Liver (tissue), 9 donors: Measurements from ENCODE around the gene SLC30A1. TPM values are rescaled to one million over a fixed set of nuclear protein-coding genes. Genes with fewer than 3 reads are reported as not detected.

ENCODE experiments used
- DNase-seq: peaks from one replicate; pipeline ENCODE4 v3.0.0-alpha.2; 2017; ENCODE audit warnings: low spot score
- H3K27ac ChIP-seq, 2 donors: one replicate each; pipeline ENCODE4 v1.7.0; 2013; ENCODE audit warnings: inconsistent platforms in 2 of 2, low read length in 2 of 2, control low read depth in 1 of 2, low read depth in 1 of 2, mild to moderate bottlenecking in 1 of 2
- H3K27me3 ChIP-seq, 4 donors: one replicate each; pipeline versions ENCODE4 v1.6.1 to v1.7.0; 2013; ENCODE audit warnings: low read length in 3 of 4, inconsistent platforms in 1 of 4, mild to moderate bottlenecking in 1 of 4, moderate library complexity in 1 of 4; ENCODE audit not compliant: control insufficient read depth in 4 of 4, insufficient read depth in 4 of 4
- H3K36me3 ChIP-seq, 4 donors: one replicate each; pipeline versions ENCODE4 v1.6.1 to v1.7.0; 2013; ENCODE audit warnings: low read length in 3 of 4, mild to moderate bottlenecking in 3 of 4, low read depth in 1 of 4, moderate library complexity in 1 of 4; ENCODE audit not compliant: control insufficient read depth in 4 of 4, insufficient read depth in 3 of 4
- H3K4me1 ChIP-seq, 4 donors: one replicate each; pipeline versions ENCODE4 v1.6.1 to v1.7.0; 2013; ENCODE audit warnings: low read length in 3 of 4, mild to moderate bottlenecking in 3 of 4, moderate library complexity in 1 of 4; ENCODE audit not compliant: control insufficient read depth in 4 of 4, insufficient read depth in 4 of 4
- H3K4me3 ChIP-seq, 3 donors: one replicate each; pipeline versions ENCODE4 v1.6.1 to v1.7.0; 2013; ENCODE audit warnings: low read length in 3 of 3, control low read depth in 1 of 3, low read depth in 1 of 3, mild to moderate bottlenecking in 1 of 3
- H3K9ac ChIP-seq, 2 donors: one replicate each; pipeline ENCODE4 v1.7.0; 2013; ENCODE audit warnings: low read length in 2 of 2, mild to moderate bottlenecking in 2 of 2, moderate library complexity in 2 of 2, control low read depth in 1 of 2, low read depth in 1 of 2
- H3K9me3 ChIP-seq, 4 donors: one replicate each; pipeline versions ENCODE4 v1.6.1 to v1.7.0; 2013; ENCODE audit warnings: low read length in 3 of 4; ENCODE audit not compliant: control insufficient read depth in 4 of 4
- FOXA2 ChIP-seq: IDR thresholded peaks from 2 replicates; pipeline ENCODE4 v1.6.1; 2016; ENCODE audit warnings: antibody characterized with exemption
- HNF4A ChIP-seq, 2 donors: conservative IDR thresholded peaks; 2 replicates each; pipeline ENCODE4 v1.6.1; 2016; ENCODE audit warnings: antibody characterized with exemption in 2 of 2, mild to moderate bottlenecking in 2 of 2
- JUND ChIP-seq, 2 donors: IDR thresholded peaks; 2 replicates each; pipeline ENCODE4 v1.6.1; 2016; ENCODE audit warnings: antibody characterized with exemption in 2 of 2
- RAD21 ChIP-seq, 2 donors: IDR thresholded peaks; 2 replicates each; pipeline ENCODE4 v1.6.1; 2016; ENCODE audit warnings: antibody characterized with exemption in 2 of 2, mild to moderate bottlenecking in 2 of 2
- RXRA ChIP-seq, 2 donors: IDR thresholded peaks; 2 replicates each; pipeline ENCODE4 v1.6.1; 2017 to 2018; ENCODE audit warnings: antibody characterized with exemption in 2 of 2, mild to moderate bottlenecking in 1 of 2
- SP1 ChIP-seq: IDR thresholded peaks from 2 replicates; pipeline ENCODE4 v1.6.1; 2018; ENCODE audit warnings: antibody characterized with exemption, mild to moderate bottlenecking
- WGBS: extraction: QIAGEN DNeasy Blood & Tissue Kit; methylation state at CpG from one replicate; pipeline ENCODE4 v1.1.7; 2013; 5-methylcytosine and 5-hydroxymethylcytosine counted together
- polyA plus RNA-seq, 2 donors: library from polyadenylated mRNA; stranded (reverse) in 1 of 2; unstranded in 1 of 2; fragments of 200-250 nt in 1 of 2; fragments of >200 nt in 1 of 2; fragmentation: Nextera tagmentation in 1 of 2; extraction: Ambion mirVana in 1 of 2; gene quantifications; one replicate each; pipeline versions ENCODE4 v1.2.1 to v1.2.3, GENCODE V29; 2013 to 2015
- total RNA-seq, 2 donors: library from RNA; depleted of rRNA; stranded (reverse); fragments of >200 nt; gene quantifications; one replicate each; pipeline ENCODE4 v1.2.3, GENCODE V29; 2014
- TF ChIP-seq, protein P1 (sequence below): IDR thresholded peaks from 2 replicates; pipeline ENCODE4 v1.6.1; 2016; ENCODE audit warnings: antibody characterized with exemption, mild to moderate bottlenecking
- TF ChIP-seq, protein P2 (sequence below): IDR thresholded peaks from 2 replicates; pipeline ENCODE4 v1.6.1; 2016; ENCODE audit warnings: antibody characterized with exemption
- donor health status: healthy.
- donor health status: healthy.
- donor health status: healthy.
- donor health status: healthy.
- donor health status: healthy.

SLC30A1 gene
- total and polyA plus RNA-seq, 4 donors, result 14.9 to 83.3 (median 39.4) TPM

DNA sequence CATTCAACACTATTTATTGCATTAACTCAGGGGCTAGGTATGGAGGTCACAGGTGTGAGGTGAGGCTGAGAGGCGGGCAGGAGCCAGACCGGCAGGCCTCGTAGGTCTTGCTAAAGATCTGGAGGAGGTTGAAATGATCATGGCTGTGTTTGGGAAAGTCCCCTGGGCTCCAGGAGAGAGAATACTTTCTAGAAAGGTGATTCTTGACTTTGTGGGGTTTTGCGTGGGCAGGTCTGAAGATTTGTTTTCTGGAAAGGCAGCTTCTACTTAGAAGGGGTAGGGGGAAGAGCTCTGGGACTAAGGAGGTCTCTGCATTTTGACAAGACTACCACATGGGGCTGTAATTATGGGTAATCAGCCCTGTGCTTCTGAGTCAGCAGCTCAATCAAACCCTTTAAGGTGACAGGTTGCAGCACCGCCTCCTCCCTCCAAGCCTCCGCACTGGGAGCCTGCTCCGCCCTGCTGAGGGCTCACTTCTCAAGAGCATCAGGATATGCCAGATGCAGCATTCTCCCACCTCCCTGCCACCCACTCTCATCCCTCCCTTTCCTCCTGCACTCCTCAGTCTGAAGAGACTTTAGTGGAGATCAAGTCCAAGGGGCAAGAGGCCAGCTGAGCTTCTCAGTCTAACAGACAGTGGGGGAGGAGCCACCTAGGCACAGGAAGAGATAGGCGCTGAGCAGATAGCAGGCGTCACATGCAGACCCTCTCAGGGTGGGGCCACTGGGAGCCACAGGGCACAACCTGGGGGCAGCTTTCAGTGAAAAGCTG, 30.5 kb downstream of the SLC30A1 start:
- Histone ChIP-seq H3K4me1 (no peaks in the 10 kb centered on the region), H3K9ac (no peak overlapping the region), H3K36me3 (no peaks in the 10 kb centered on the region), H3K9me3 (no peaks in the 10 kb centered on the region), H3K27ac (no peak overlapping the region), H3K4me3 (no peak overlapping the region), H3K27me3 (no peaks in the 10 kb centered on the region)
- WGBS, result 89% methylated on average over 9 of the region's 9 CpGs
- TF ChIP-seq, protein P1, sequence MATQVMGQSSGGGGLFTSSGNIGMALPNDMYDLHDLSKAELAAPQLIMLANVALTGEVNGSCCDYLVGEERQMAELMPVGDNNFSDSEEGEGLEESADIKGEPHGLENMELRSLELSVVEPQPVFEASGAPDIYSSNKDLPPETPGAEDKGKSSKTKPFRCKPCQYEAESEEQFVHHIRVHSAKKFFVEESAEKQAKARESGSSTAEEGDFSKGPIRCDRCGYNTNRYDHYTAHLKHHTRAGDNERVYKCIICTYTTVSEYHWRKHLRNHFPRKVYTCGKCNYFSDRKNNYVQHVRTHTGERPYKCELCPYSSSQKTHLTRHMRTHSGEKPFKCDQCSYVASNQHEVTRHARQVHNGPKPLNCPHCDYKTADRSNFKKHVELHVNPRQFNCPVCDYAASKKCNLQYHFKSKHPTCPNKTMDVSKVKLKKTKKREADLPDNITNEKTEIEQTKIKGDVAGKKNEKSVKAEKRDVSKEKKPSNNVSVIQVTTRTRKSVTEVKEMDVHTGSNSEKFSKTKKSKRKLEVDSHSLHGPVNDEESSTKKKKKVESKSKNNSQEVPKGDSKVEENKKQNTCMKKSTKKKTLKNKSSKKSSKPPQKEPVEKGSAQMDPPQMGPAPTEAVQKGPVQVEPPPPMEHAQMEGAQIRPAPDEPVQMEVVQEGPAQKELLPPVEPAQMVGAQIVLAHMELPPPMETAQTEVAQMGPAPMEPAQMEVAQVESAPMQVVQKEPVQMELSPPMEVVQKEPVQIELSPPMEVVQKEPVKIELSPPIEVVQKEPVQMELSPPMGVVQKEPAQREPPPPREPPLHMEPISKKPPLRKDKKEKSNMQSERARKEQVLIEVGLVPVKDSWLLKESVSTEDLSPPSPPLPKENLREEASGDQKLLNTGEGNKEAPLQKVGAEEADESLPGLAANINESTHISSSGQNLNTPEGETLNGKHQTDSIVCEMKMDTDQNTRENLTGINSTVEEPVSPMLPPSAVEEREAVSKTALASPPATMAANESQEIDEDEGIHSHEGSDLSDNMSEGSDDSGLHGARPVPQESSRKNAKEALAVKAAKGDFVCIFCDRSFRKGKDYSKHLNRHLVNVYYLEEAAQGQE, result no peak
- TF ChIP-seq FOXA2 (no peak), HNF4A (conservative IDR thresholded peaks at IDR 0.05) (no peak)
- no peak for DNase-seq

DNA sequence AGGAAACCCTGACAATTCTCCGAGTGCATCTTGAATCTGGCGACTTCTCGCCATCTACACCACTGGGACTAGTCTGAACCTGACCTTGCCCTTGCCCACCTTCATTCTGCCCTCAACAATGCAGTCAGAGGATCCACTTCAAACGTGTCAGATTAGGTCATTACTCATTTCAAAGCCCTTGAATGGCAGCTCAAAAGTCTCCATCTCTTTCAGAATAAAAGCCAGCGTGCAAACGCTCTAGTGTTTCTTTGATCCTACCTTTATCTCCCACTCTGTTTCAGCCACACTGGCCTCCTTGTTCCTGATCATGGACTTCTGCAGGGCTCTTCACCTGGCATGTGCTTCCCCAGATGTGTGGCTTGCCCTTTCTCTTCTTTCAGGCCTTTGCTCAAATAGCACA, 31.3 kb downstream of the SLC30A1 start:
- Histone ChIP-seq H3K4me3 (no peak overlapping the region), H3K36me3 (no peaks in the 10 kb centered on the region), H3K4me1 (no peaks in the 10 kb centered on the region), H3K9ac (no peak overlapping the region), H3K27ac (no peak overlapping the region), H3K9me3 (no peaks in the 10 kb centered on the region), H3K27me3 (no peaks in the 10 kb centered on the region)
- no peak for TF ChIP-seq JUND (IDR thresholded peaks at IDR 0.05)
- 90% methylated on average over 6 of the region's 6 CpGs for WGBS
- no peak for DNase-seq

DNA sequence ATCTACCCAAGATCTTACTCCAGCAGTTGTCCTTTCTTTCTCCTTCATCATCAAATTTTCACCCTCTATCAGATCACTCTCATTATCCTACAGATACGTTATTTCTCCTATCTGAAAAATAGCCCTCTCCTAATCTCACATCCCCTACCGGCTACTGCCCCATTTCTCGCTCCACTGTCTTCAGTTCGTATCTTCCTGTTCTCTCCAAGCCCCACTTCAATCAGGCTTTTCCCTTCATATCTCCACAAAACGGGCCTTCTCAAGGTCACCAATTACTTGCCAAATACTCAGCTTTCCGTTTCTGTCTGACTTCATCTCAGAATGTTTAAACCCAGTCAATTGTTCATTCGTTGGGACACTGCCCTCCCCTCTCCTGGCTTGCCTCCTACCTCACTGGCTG, 32.4 kb downstream of the SLC30A1 start:
- Histone ChIP-seq H3K9ac (no peak overlapping the region), H3K36me3 (no peaks in the 10 kb centered on the region), H3K4me3 (no peak overlapping the region), H3K27ac (no peak overlapping the region), H3K4me1 (no peaks in the 10 kb centered on the region), H3K27me3 (no peaks in the 10 kb centered on the region), H3K9me3 (no peaks in the 10 kb centered on the region)
- 80% methylated on average over 7 of the region's 7 CpGs for WGBS
- TF ChIP-seq JUND (IDR thresholded peaks at IDR 0.05) (no peak), SP1 (no peak), RXRA (IDR thresholded peaks at IDR 0.05) (no peak), HNF4A (conservative IDR thresholded peaks at IDR 0.05) (no peak)
- no peak for DNase-seq

DNA sequence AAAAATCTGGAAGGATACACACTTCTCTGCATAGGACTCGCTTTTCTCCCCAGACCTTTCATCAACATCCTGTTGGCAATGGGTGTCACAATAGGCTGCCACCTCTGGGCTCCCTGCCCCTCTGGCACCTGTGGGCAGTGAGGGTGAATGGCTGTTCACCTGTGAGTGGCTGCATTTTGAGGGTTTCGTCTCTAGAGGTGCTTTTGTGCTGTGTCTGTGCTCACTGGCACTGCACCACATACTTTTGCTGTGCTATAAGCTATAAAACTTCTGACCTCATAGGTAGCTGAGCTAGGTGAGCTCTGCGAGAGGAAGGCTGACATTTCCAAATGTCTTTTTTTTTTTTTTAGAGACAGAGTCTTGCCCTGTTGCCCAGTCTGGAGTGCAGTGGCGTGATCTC, 35.9 kb downstream of the SLC30A1 start:
- WGBS, result 83% methylated on average over 4 of the region's 4 CpGs
- TF ChIP-seq, protein P2, sequence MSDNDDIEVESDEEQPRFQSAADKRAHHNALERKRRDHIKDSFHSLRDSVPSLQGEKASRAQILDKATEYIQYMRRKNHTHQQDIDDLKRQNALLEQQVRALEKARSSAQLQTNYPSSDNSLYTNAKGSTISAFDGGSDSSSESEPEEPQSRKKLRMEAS, result no peak
- peak in 1 of 2 donors; percentile 15 for TF ChIP-seq RAD21 (IDR thresholded peaks at IDR 0.05)
- Histone ChIP-seq H3K36me3 (no peaks in the 10 kb centered on the region), H3K27ac (no peak overlapping the region), H3K4me1 (no peaks in the 10 kb centered on the region), H3K9ac (no peak overlapping the region), H3K4me3 (no peak overlapping the region), H3K27me3 (no peaks in the 10 kb centered on the region), H3K9me3 (no peaks in the 10 kb centered on the region)
- DNase-seq, result no peak
